Mesendoderm (in vitro differentiated cells): ENCODE results near the gene MXRA7. TPM values are rescaled to one million over a fixed set of nuclear protein-coding genes. Genes with fewer than 3 reads are reported as not detected.

Experiments used
- DNase-seq: peaks from one replicate; pipeline ENCODE4 v3.0.0; 2013
- H2AK5ac ChIP-seq: 2 replicates; pipeline ENCODE4 v1.6.1; 2013; ENCODE audit warnings: low read length, inconsistent platforms
- H2BK120ac ChIP-seq: 2 replicates; pipeline ENCODE4 v1.6.1; 2013; ENCODE audit warnings: low read depth, mild to moderate bottlenecking, low read length, moderate library complexity, mixed read lengths
- H2BK15ac ChIP-seq: replicated peaks from 2 replicates; pipeline ENCODE4 v1.6.1; 2013; ENCODE audit warnings: low read depth, mild to moderate bottlenecking, moderate library complexity
- H2BK5ac ChIP-seq: 2 replicates; pipeline ENCODE4 v1.6.1; 2013; ENCODE audit warnings: low read length, inconsistent platforms
- H3K18ac ChIP-seq: 2 replicates; pipeline ENCODE4 v1.6.1; 2013; ENCODE audit warnings: mild to moderate bottlenecking, low read length, mixed read lengths
- H3K23ac ChIP-seq: one replicate; pipeline ENCODE4 v1.6.1; 2013; ENCODE audit warnings: low read length
- H3K27ac ChIP-seq: 2 replicates; pipeline ENCODE4 v1.5.1; 2013; ENCODE audit warnings: low read depth, mild to moderate bottlenecking, inconsistent platforms, low read length, moderate library complexity
- H3K27me3 ChIP-seq: 2 replicates; pipeline ENCODE4 v1.6.1; 2013; ENCODE audit warnings: low read length, control low read depth, mild to moderate bottlenecking, inconsistent platforms; ENCODE audit not compliant: insufficient read depth, poor library complexity
- H3K36me3 ChIP-seq: 2 replicates; pipeline ENCODE4 v1.6.1; 2013; ENCODE audit warnings: low read length, inconsistent platforms; ENCODE audit not compliant: control insufficient read depth, insufficient read depth
- H3K4ac ChIP-seq: one replicate; pipeline ENCODE4 v1.6.1; 2013; ENCODE audit warnings: low read depth, mild to moderate bottlenecking, low read length, moderate library complexity
- H3K4me1 ChIP-seq: 2 replicates; pipeline ENCODE4 v1.6.1; 2013; ENCODE audit warnings: low read depth, low read length, inconsistent platforms; ENCODE audit not compliant: control insufficient read depth
- H3K4me2 ChIP-seq: 2 replicates; pipeline ENCODE4 v1.6.1; 2013; ENCODE audit warnings: low read length
- H3K4me3 ChIP-seq: 2 replicates; pipeline ENCODE4 v1.5.1; 2013; ENCODE audit warnings: mild to moderate bottlenecking, low read length
- H3K56ac ChIP-seq: one replicate; pipeline ENCODE4 v1.6.1; 2013; ENCODE audit warnings: low read length
- H3K79me1 ChIP-seq: 2 replicates; pipeline ENCODE4 v1.6.1; 2013; ENCODE audit warnings: low read length, inconsistent platforms
- H3K79me2 ChIP-seq: 2 replicates; pipeline ENCODE4 v1.6.1; 2013; ENCODE audit warnings: mild to moderate bottlenecking, low read length; ENCODE audit not compliant: control insufficient read depth, insufficient read depth
- H3K9ac ChIP-seq: 2 replicates; pipeline ENCODE4 v1.6.1; 2013; ENCODE audit warnings: low read length, inconsistent platforms
- H4K5ac ChIP-seq: one replicate; pipeline ENCODE4 v1.6.1; 2013; ENCODE audit warnings: low read length
- H4K8ac ChIP-seq: one replicate; pipeline ENCODE4 v1.6.1; 2013; ENCODE audit warnings: low read depth, mild to moderate bottlenecking, control low read depth, low read length, moderate library complexity
- WGBS: extraction: QIAGEN DNeasy Blood & Tissue Kit; methylation state at CpG from one replicate; pipeline ENCODE4 v1.1.7; 2013; ENCODE audit warnings: low lambda C conversion rate, missing lambda C conversion rate; ENCODE audit not compliant: insufficient coverage; ENCODE audit errors: extremely low coverage; 5-methylcytosine and 5-hydroxymethylcytosine counted together
- polyA plus RNA-seq, 2 experiments: library from polyadenylated mRNA; stranded (reverse); fragments of 200-250 nt; gene quantifications; one replicate each; pipeline ENCODE4 v1.2.3, GENCODE V29; 2013

MXRA7 gene
- 10.2 TPM for polyA plus RNA-seq (2013, experiment 1 of 2)
- polyA plus RNA-seq (2013, experiment 2 of 2): 10.9 TPM

- Histone ChIP-seq H3K27ac (no peak within 1 kb of the TSS), H3K4me1 (peaks cover 10% of the 10 kb centered on the region)
- peak; percentile 63 for DNase-seq
These were observed at the start of gene MXRA7 for GRCh38 chr17:76710863-76711611. Gene MXRA7 (minus strand): TSS chr17:76710965. CDS start chr17:76710946, 19 bp downstream.

GRCh38 chr17:76758570-76758969, 47.8 kb upstream of the MXRA7 start:
- Histone ChIP-seq H3K27me3 (no peaks in the 10 kb centered on the region), H3K79me1 (no peaks in the 10 kb centered on the region), H3K4me2 (no peak overlapping the region), H3K4me1 (no peaks in the 10 kb centered on the region), H3K18ac (no peak overlapping the region), H3K23ac (no peak overlapping the region), H2BK5ac (no peak overlapping the region), H3K79me2 (no peaks in the 10 kb centered on the region), H3K56ac (no peak overlapping the region), H3K4me3 (no peak overlapping the region), H4K8ac (no peak overlapping the region), H2BK120ac (no peak overlapping the region), H4K5ac (no peak overlapping the region), H3K27ac (no peak overlapping the region), H3K9ac (no peak overlapping the region), H2BK15ac (no peak overlapping the region), H3K36me3 (peaks cover 3% of the 10 kb centered on the region), H3K4ac (no peak overlapping the region), H2AK5ac (no peak overlapping the region)
- no CpG with 5 or more reads among the region's 3 CpGs for WGBS
- no peak for DNase-seq

More at GRCh38 chr17:76710863-76711611, at the start of gene MXRA7:
- H4K8ac ChIP-seq: no peak within 1 kb of the TSS
- H3K36me3 ChIP-seq: peaks cover 1% of the 10 kb centered on the region
- peak within 1 kb of the TSS; percentile 24 for H3K23ac ChIP-seq
- WGBS: no CpG with 5 or more reads among the region's 56 CpGs
- no peak within 1 kb of the TSS for H2BK5ac ChIP-seq
- no peak within 1 kb of the TSS for H2AK5ac ChIP-seq
- no peaks in the 10 kb centered on the region for H3K79me2 ChIP-seq
- H2BK120ac ChIP-seq: no peak within 1 kb of the TSS
- H3K56ac ChIP-seq: peak within 1 kb of the TSS; percentile 88
- peak within 1 kb of the TSS; percentile 61 for H3K4me2 ChIP-seq
- no peaks in the 10 kb centered on the region for H3K79me1 ChIP-seq
- no peak within 1 kb of the TSS for H2BK15ac ChIP-seq
- H3K27me3 ChIP-seq: peaks cover 3% of the 10 kb centered on the region
- H3K4ac ChIP-seq: no peak within 1 kb of the TSS
- H4K5ac ChIP-seq: no peak within 1 kb of the TSS
- H3K18ac ChIP-seq: no peak within 1 kb of the TSS
- H3K4me3 ChIP-seq: peak within 1 kb of the TSS; percentile 30
- peak within 1 kb of the TSS; percentile 74 for H3K9ac ChIP-seq

GRCh38 chr17:76757256-76757655, 46.5 kb upstream of the MXRA7 start:
- H3K36me3 ChIP-seq: peaks cover 3% of the 10 kb centered on the region

GRCh38 chr17:76755285-76755684, 44.5 kb upstream of the MXRA7 start:
- Histone ChIP-seq H3K56ac (no peak overlapping the region), H3K79me1 (no peaks in the 10 kb centered on the region), H2BK5ac (no peak overlapping the region), H2AK5ac (no peak overlapping the region), H3K27ac (no peak overlapping the region), H3K18ac (no peak overlapping the region), H3K4ac (no peak overlapping the region), H4K8ac (no peak overlapping the region), H4K5ac (no peak overlapping the region), H3K79me2 (no peaks in the 10 kb centered on the region), H3K27me3 (no peaks in the 10 kb centered on the region), H3K9ac (no peak overlapping the region), H3K36me3 (peaks cover 3% of the 10 kb centered on the region), H2BK120ac (no peak overlapping the region), H3K4me3 (no peak overlapping the region), H3K4me2 (no peak overlapping the region), H3K4me1 (no peaks in the 10 kb centered on the region), H2BK15ac (no peak overlapping the region), H3K23ac (no peak overlapping the region)
- no peak for DNase-seq
- no CpG with 5 or more reads among the region's 2 CpGs for WGBS

More at GRCh38 chr17:76757256-76757655, 46.5 kb upstream of the MXRA7 start:
- Histone ChIP-seq H3K4me3 (no peak overlapping the region), H3K79me2 (no peaks in the 10 kb centered on the region), H3K4ac (no peak overlapping the region), H2BK15ac (no peak overlapping the region), H2AK5ac (no peak overlapping the region), H3K27me3 (no peaks in the 10 kb centered on the region), H2BK120ac (no peak overlapping the region), H2BK5ac (no peak overlapping the region), H3K9ac (no peak overlapping the region), H4K8ac (no peak overlapping the region), H4K5ac (no peak overlapping the region), H3K27ac (no peak overlapping the region), H3K79me1 (no peaks in the 10 kb centered on the region), H3K23ac (no peak overlapping the region), H3K4me2 (no peak overlapping the region), H3K18ac (no peak overlapping the region), H3K56ac (no peak overlapping the region), H3K4me1 (no peaks in the 10 kb centered on the region)
- WGBS: no CpG with 5 or more reads among the region's 5 CpGs
- DNase-seq: no peak

GRCh38 chr17:76753061-76753961, 42.5 kb upstream of the MXRA7 start:
- no peak overlapping the region for H3K56ac ChIP-seq
- H3K36me3 ChIP-seq: peaks cover 3% of the 10 kb centered on the region
- no peak overlapping the region for H3K23ac ChIP-seq
- H2BK120ac ChIP-seq: no peak overlapping the region
- no peak for DNase-seq
- no peak overlapping the region for H3K27ac ChIP-seq
- no peak overlapping the region for H2BK5ac ChIP-seq
- H3K4me3 ChIP-seq: no peak overlapping the region
- no peaks in the 10 kb centered on the region for H3K79me2 ChIP-seq
- H4K8ac ChIP-seq: no peak overlapping the region
- no peak overlapping the region for H2AK5ac ChIP-seq
- H2BK15ac ChIP-seq: no peak overlapping the region
- H3K79me1 ChIP-seq: no peaks in the 10 kb centered on the region
- no peaks in the 10 kb centered on the region for H3K27me3 ChIP-seq
- no peak overlapping the region for H3K4me2 ChIP-seq
- H3K4me1 ChIP-seq: no peaks in the 10 kb centered on the region
- WGBS: no CpG with 5 or more reads among the region's 12 CpGs
- H3K9ac ChIP-seq: no peak overlapping the region
- no peak overlapping the region for H4K5ac ChIP-seq
- H3K4ac ChIP-seq: no peak overlapping the region
- no peak overlapping the region for H3K18ac ChIP-seq
